HG03521 (cell line): ENCODE measurements around the gene TGOLN2.

Experiments used
- ATAC-seq: cut with Tn5 transposase; IDR thresholded peaks from one replicate; pipeline ENCODE4 v1.9.1; 2021; ENCODE audit warnings: mild to moderate bottlenecking, moderate library complexity; ENCODE audit not compliant: unreplicated experiment

TGOLN2 gene

DNA sequence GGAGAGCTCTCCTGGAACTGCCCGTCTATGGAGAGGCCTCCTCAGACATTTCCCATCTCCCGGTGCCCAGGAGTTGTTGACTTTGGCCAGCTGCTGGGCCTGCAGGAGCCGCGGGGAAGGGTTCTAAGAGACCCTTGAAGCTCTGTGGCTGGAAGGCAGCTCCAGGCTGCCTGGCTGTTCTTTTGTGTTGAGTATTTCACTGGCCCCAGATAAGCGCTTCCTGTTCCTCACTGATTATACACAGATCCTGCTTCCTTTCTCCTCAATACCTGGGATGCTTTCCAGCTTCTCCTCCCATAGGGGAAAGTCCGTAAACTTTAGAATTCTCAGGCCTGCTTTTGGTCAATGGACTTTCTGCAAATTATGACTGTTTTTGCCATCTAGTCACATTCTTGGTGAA is 57.8 kb downstream of the TGOLN2 start:
- no peak for ATAC-seq
